Measurements from ENCODE around the gene ZNF638.

The ZNF638 gene

DNA sequence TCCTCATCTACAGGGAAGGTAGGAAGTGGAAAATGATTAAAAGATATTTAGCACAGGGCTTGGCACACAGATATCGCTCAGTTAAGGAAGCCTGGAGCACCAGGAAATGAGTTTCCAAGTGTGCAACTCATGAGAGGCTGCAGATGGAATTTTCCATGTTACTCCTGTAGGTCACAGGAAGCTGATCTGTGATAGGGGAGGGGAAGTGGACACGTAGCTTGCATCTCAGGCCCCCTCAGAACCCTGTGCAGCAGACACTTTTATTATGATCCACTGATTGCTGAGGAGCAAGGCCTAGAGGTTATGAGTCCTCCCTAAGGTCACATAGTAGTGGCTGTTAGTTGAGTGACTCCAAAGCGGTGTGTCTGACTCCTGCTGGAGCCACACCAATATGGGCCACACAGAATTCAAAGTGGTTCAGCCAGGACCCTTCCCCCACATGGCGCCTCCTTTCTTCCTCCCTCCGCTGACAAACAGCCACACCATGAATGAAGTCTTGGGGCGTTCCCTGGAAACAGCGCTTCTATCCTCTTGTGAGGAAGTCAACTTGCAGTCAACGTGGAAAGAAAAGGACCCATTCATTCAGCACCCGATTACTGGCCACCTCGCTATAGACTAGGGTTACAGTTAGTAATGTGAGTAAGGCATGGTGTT lies 143.3 kb downstream of the ZNF638 start:
- H3K36me3 ChIP-seq (ENCODE audit: control insufficient read depth, insufficient read depth, low read length), result no peaks in the 10 kb centered on the region
- no peak for DNase-seq
- no peak overlapping the region for H3K4me3 ChIP-seq (ENCODE audit: insufficient read depth, low read depth, low read length, poor library complexity, severe bottlenecking)
- H3K27me3 ChIP-seq (replicated peaks; ENCODE audit: control insufficient read depth, insufficient read depth, low read length, poor library complexity, severe bottlenecking), result no peaks in the 10 kb centered on the region
- H3K27ac ChIP-seq (ENCODE audit: insufficient read depth, low read length, poor library complexity, severe bottlenecking), result no peak overlapping the region
- H3K4me1 ChIP-seq (ENCODE audit: control insufficient read depth, insufficient read depth, low read length, poor library complexity, severe bottlenecking), result no peaks in the 10 kb centered on the region
- no peaks in the 10 kb centered on the region for H3K9me3 ChIP-seq (ENCODE audit: control insufficient read depth, low read length)

DNA sequence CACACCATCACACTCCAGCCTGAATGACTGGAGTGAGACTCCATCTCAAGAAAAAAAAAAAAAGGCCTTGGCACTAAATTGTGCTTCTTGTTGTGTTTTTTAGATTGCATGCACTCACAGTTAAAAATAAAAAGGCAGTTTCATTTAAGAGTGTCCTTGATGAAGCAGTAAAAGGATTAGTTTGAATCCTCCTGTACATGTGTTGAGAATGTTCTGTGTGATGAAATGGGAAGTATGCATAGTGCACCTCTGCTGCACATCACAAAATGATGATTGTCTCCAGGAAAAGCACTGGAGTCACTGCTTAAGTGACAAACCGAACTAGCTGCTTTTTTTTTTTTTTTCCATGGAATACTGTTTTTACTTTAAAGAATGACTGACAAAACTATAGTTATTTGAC lies 144.9 kb downstream of the ZNF638 start:
- no peak for DNase-seq
- Histone ChIP-seq H3K4me1 (ENCODE audit: control insufficient read depth, insufficient read depth, low read length, poor library complexity, severe bottlenecking) (no peaks in the 10 kb centered on the region), H3K36me3 (ENCODE audit: control insufficient read depth, insufficient read depth, low read length) (no peaks in the 10 kb centered on the region), H3K9me3 (ENCODE audit: control insufficient read depth, low read length) (no peaks in the 10 kb centered on the region), H3K4me3 (ENCODE audit: insufficient read depth, low read depth, low read length, poor library complexity, severe bottlenecking) (no peak overlapping the region), H3K27me3 (replicated peaks; ENCODE audit: control insufficient read depth, insufficient read depth, low read length, poor library complexity, severe bottlenecking) (no peaks in the 10 kb centered on the region), H3K27ac (ENCODE audit: insufficient read depth, low read length, poor library complexity, severe bottlenecking) (no peak overlapping the region)

DNA sequence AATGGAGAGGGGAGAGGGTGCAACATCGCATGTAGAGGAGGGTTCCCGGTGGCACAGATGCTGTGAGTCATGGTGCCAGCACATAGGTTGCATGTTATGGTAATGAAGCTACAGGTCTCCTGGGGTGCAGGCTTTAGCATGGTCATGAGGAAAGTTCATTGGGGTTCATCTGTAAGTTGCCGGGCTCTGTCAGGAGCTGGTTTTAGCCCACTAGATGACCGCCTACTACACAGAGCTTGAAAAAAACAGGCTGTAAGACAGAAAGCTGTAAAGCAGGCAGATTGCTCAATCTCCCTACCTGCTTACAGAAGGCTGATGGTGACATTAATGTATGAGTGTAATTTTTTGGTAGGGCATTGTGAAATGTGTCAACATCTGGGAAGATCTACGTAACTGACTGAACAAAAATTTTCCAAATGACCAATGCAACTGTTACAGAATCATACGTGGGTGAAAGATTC lies 145.7 kb downstream of the ZNF638 start:
- Histone ChIP-seq H3K27me3 (replicated peaks; ENCODE audit: control insufficient read depth, insufficient read depth, low read length, poor library complexity, severe bottlenecking) (no peaks in the 10 kb centered on the region), H3K36me3 (ENCODE audit: control insufficient read depth, insufficient read depth, low read length) (no peaks in the 10 kb centered on the region), H3K4me1 (ENCODE audit: control insufficient read depth, insufficient read depth, low read length, poor library complexity, severe bottlenecking) (no peaks in the 10 kb centered on the region), H3K9me3 (ENCODE audit: control insufficient read depth, low read length) (no peaks in the 10 kb centered on the region), H3K27ac (ENCODE audit: insufficient read depth, low read length, poor library complexity, severe bottlenecking) (no peak overlapping the region), H3K4me3 (ENCODE audit: insufficient read depth, low read depth, low read length, poor library complexity, severe bottlenecking) (no peak overlapping the region)
- DNase-seq, result no peak

DNA sequence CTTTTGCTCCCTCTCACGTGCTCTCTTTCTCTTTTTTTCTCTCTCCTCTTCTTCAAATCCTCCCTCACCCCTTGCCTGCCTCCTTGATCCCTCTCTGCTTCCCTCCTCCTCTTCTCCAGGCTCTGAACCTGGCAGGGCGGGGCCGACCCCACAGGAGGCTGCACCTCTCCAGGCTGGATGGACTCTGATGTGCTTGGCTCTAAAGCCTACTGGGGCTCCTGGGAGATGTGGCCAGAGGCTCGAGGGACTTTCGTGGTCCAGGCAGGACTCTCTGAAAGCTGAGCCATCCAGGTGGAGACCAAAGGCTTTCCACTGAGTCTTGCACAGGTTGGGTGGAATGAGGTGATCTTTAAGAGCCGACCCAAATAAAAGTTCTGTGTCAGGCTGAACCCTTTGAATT lies 147.2 kb downstream of the ZNF638 start:
- DNase-seq, result no peak
- no peaks in the 10 kb centered on the region for H3K27me3 ChIP-seq (replicated peaks; ENCODE audit: control insufficient read depth, insufficient read depth, low read length, poor library complexity, severe bottlenecking)
- no peaks in the 10 kb centered on the region for H3K9me3 ChIP-seq (ENCODE audit: control insufficient read depth, low read length)
- H3K27ac ChIP-seq (ENCODE audit: insufficient read depth, low read length, poor library complexity, severe bottlenecking), result no peak overlapping the region
- no peak overlapping the region for H3K4me3 ChIP-seq (ENCODE audit: insufficient read depth, low read depth, low read length, poor library complexity, severe bottlenecking)
- H3K4me1 ChIP-seq (ENCODE audit: control insufficient read depth, insufficient read depth, low read length, poor library complexity, severe bottlenecking), result no peaks in the 10 kb centered on the region
- no peaks in the 10 kb centered on the region for H3K36me3 ChIP-seq (ENCODE audit: control insufficient read depth, insufficient read depth, low read length)

DNA sequence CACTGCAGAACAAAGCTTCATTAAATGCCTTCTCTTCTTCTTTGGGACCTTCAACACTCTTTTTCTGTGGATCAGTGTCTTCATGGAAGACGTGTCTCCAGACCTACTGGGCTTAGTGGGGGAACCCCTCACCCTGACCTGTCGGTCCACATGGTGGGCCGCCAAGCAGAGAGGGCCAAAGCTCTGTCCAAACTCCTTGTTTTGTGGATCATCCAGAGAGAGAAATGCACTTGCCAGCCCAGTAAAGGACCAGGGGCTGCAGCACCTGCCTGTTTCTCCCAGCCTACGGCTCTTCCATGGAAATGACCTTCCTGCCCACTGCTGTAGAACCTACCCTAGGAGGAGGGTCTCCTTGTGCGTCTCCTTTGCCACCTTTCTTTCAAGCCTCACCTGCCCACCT lies 147.7 kb downstream of the ZNF638 start:
- no peak for DNase-seq
- H3K27ac ChIP-seq (ENCODE audit: insufficient read depth, low read length, poor library complexity, severe bottlenecking), result no peak overlapping the region
- H3K36me3 ChIP-seq (ENCODE audit: control insufficient read depth, insufficient read depth, low read length), result no peaks in the 10 kb centered on the region
- H3K27me3 ChIP-seq (replicated peaks; ENCODE audit: control insufficient read depth, insufficient read depth, low read length, poor library complexity, severe bottlenecking), result no peaks in the 10 kb centered on the region
- no peaks in the 10 kb centered on the region for H3K9me3 ChIP-seq (ENCODE audit: control insufficient read depth, low read length)
- no peaks in the 10 kb centered on the region for H3K4me1 ChIP-seq (ENCODE audit: control insufficient read depth, insufficient read depth, low read length, poor library complexity, severe bottlenecking)
- H3K4me3 ChIP-seq (ENCODE audit: insufficient read depth, low read depth, low read length, poor library complexity, severe bottlenecking), result no peak overlapping the region

DNA sequence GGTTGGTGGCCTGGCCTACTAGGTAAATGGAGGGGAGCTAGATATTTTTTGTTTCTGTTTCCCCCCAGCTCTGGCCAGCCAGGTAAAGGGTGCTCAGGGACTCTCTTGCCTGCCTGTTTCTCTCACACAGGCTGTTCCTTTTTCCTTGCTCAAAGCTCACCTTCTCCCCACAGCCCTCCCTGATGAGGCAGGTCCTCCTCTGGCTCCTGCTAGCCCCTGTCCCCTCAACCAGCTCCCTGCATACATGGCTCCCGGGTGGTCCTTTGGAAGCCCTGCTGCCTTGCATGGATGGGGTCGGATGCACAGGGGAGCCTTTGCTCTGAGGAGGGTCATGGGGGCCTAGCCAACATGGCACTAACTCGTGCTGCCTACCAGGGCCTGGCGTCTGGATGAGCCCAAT lies 149.5 kb downstream of the ZNF638 start:
- Histone ChIP-seq H3K4me1 (ENCODE audit: control insufficient read depth, insufficient read depth, low read length, poor library complexity, severe bottlenecking) (no peaks in the 10 kb centered on the region), H3K27ac (ENCODE audit: insufficient read depth, low read length, poor library complexity, severe bottlenecking) (no peak overlapping the region), H3K36me3 (ENCODE audit: control insufficient read depth, insufficient read depth, low read length) (no peaks in the 10 kb centered on the region), H3K4me3 (ENCODE audit: insufficient read depth, low read depth, low read length, poor library complexity, severe bottlenecking) (no peak overlapping the region), H3K27me3 (replicated peaks; ENCODE audit: control insufficient read depth, insufficient read depth, low read length, poor library complexity, severe bottlenecking) (no peaks in the 10 kb centered on the region), H3K9me3 (ENCODE audit: control insufficient read depth, low read length) (no peaks in the 10 kb centered on the region)
- no peak for DNase-seq

DNA sequence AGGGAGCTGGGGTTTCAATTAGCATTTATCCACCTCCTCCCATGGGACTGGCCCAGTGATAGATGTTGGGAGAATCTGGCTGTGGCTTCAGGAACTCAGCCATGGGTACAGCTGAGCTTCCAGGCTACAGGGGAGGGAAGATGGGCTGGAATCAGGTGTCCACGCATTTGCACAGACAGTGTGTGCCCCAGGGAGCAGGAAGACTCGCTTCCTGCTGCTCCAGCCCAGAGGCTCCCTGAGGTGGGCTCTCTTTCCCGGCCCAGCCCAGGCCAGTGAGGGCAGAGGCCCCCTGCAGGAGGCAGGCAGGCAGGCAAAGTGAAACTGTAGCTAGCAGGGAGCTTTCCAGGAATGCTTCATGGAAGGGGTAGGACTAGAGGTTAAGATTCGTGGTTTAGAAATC lies 150.5 kb downstream of the ZNF638 start:
- no peak overlapping the region for H3K27ac ChIP-seq (ENCODE audit: insufficient read depth, low read length, poor library complexity, severe bottlenecking)
- no peak overlapping the region for H3K4me3 ChIP-seq (ENCODE audit: insufficient read depth, low read depth, low read length, poor library complexity, severe bottlenecking)
- no peak for DNase-seq
- H3K27me3 ChIP-seq (replicated peaks; ENCODE audit: control insufficient read depth, insufficient read depth, low read length, poor library complexity, severe bottlenecking), result no peaks in the 10 kb centered on the region
- no peaks in the 10 kb centered on the region for H3K4me1 ChIP-seq (ENCODE audit: control insufficient read depth, insufficient read depth, low read length, poor library complexity, severe bottlenecking)
- H3K36me3 ChIP-seq (ENCODE audit: control insufficient read depth, insufficient read depth, low read length), result no peaks in the 10 kb centered on the region
- no peaks in the 10 kb centered on the region for H3K9me3 ChIP-seq (ENCODE audit: control insufficient read depth, low read length)

DNA sequence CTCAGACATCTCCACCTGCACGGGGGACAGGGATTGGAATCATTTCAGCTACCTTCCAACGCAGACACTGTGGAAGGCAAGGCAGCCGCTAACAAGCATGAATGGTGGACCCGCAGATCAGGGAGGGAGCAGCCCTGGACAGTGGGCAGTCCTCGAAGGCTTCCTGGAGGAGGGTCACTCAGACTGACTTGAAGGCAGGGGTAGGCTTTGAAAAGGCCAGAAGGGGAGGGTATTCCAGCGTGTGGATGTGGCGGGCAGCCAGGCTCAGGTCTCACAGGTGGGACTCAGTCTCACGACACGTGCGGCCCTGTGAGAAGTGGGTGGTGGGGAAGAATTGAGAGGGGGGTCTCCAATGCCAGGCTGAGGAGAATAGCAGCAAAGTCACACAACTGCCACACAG lies 151.7 kb downstream of the ZNF638 start:
- Histone ChIP-seq H3K27me3 (replicated peaks; ENCODE audit: control insufficient read depth, insufficient read depth, low read length, poor library complexity, severe bottlenecking) (no peaks in the 10 kb centered on the region), H3K4me1 (ENCODE audit: control insufficient read depth, insufficient read depth, low read length, poor library complexity, severe bottlenecking) (no peaks in the 10 kb centered on the region), H3K9me3 (ENCODE audit: control insufficient read depth, low read length) (no peaks in the 10 kb centered on the region), H3K36me3 (ENCODE audit: control insufficient read depth, insufficient read depth, low read length) (no peaks in the 10 kb centered on the region), H3K4me3 (ENCODE audit: insufficient read depth, low read depth, low read length, poor library complexity, severe bottlenecking) (no peak overlapping the region), H3K27ac (ENCODE audit: insufficient read depth, low read length, poor library complexity, severe bottlenecking) (no peak overlapping the region)
- no peak for DNase-seq

DNA sequence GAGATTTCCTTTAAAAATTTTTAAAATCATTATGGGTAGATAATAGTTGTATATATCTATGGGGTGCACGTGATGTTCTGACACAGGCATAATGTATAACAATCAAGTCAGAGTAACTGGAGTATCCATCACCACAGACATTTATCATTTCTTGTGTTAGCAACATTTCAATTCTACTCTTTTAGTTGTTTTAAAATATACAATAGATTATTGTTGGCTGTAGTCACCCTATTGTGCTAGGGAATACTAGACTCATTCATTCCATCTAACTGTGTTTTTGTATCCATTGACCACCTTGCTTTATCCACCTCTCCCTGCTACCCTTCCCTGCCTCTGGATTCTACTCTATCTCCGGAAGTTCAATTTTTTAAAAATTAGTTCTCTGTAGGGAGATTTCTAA lies 152.8 kb downstream of the ZNF638 start:
- no peaks in the 10 kb centered on the region for H3K9me3 ChIP-seq (ENCODE audit: control insufficient read depth, low read length)
- no peak for DNase-seq
- H3K27ac ChIP-seq (ENCODE audit: insufficient read depth, low read length, poor library complexity, severe bottlenecking), result no peak overlapping the region
- H3K4me1 ChIP-seq (ENCODE audit: control insufficient read depth, insufficient read depth, low read length, poor library complexity, severe bottlenecking), result no peaks in the 10 kb centered on the region
- H3K36me3 ChIP-seq (ENCODE audit: control insufficient read depth, insufficient read depth, low read length), result no peaks in the 10 kb centered on the region
- no peak overlapping the region for H3K4me3 ChIP-seq (ENCODE audit: insufficient read depth, low read depth, low read length, poor library complexity, severe bottlenecking)
- no peaks in the 10 kb centered on the region for H3K27me3 ChIP-seq (replicated peaks; ENCODE audit: control insufficient read depth, insufficient read depth, low read length, poor library complexity, severe bottlenecking)

All from effector memory CD4-positive, alpha-beta T cell (primary cell).